GM12864 (cell line): ENCODE measurements around the gene AP2B1.

ENCODE experiments used
- DNase-seq: peaks from one replicate; pipeline ENCODE4 v3.0.0-alpha.2; 2011; ENCODE audit warnings: low read depth
- H3K4me3 ChIP-seq: 2 replicates; pipeline ENCODE4 v1.5.1; 2011; ENCODE audit warnings: mild to moderate bottlenecking, low read depth, low read length, control low read depth
- CTCF ChIP-seq: IDR thresholded peaks from 2 replicates; pipeline ENCODE4 v1.5.1; 2011; ENCODE audit warnings: low read depth, mild to moderate bottlenecking, moderate library complexity, low read length, control low read depth, inconsistent platforms; ENCODE audit errors: missing control alignments

Gene AP2B1

GRCh38 chr17:35764123-35764991 is 177.2 kb downstream of the AP2B1 start:
- peak overlapping the region; percentile 61 for H3K4me3 ChIP-seq
- peak; percentile 97 for TF ChIP-seq CTCF
- peak; percentile 60 for DNase-seq

- TF ChIP-seq CTCF: no peak
- no peak overlapping the region for H3K4me3 ChIP-seq
- no peak for DNase-seq
Observed at GRCh38 chr17:35765086-35765710, 178.1 kb downstream of the AP2B1 start.

- no peak overlapping the region for H3K4me3 ChIP-seq
- no peak for TF ChIP-seq CTCF
- no peak for DNase-seq
Observed at GRCh38 chr17:35765756-35766488, 178.8 kb downstream of the AP2B1 start.

GRCh38 chr17:35766489-35766877 is 179.4 kb downstream of the AP2B1 start:
- H3K4me3 ChIP-seq: no peak overlapping the region
- TF ChIP-seq CTCF: no peak
- no peak for DNase-seq

- no peak for DNase-seq
- peak; percentile 44 for TF ChIP-seq CTCF
- no peak overlapping the region for H3K4me3 ChIP-seq
Observed at GRCh38 chr17:35766903-35767510, 179.9 kb downstream of the AP2B1 start.

GRCh38 chr17:35768797-35769196 is 181.7 kb downstream of the AP2B1 start:
- no peak overlapping the region for H3K4me3 ChIP-seq
- DNase-seq: no peak
- no peak for TF ChIP-seq CTCF
